GM13976 (cell line): ENCODE results near the gene CD200.
A peak's percentile ranks its signal among the peaks of the same experiment; 100 is the strongest.

ENCODE experiments used
- DNase-seq: peaks from one replicate; pipeline ENCODE4 v3.0.0; 2012; ENCODE audit warnings: low spot score
- in situ Hi-C: fragments of 300-500 bp; cut with MboI; formaldehyde crosslinking; loops from one replicate; pipeline ENCODE4 v1.12.0; 2022; ENCODE audit warnings: low sequenced_read_pairs, mixed read lengths, inconsistent platforms; ENCODE audit not compliant: unreplicated experiment
- TF ChIP-seq, protein P1 (sequence below): IDR thresholded peaks from 2 replicates; pipeline ENCODE4 v1.5.1; 2012; ENCODE audit warnings: borderline replicate concordance, mild to moderate bottlenecking; ENCODE audit not compliant: insufficient read depth; ENCODE audit errors: extremely low read depth, missing control alignments, control extremely low read depth

CD200 gene

DNA sequence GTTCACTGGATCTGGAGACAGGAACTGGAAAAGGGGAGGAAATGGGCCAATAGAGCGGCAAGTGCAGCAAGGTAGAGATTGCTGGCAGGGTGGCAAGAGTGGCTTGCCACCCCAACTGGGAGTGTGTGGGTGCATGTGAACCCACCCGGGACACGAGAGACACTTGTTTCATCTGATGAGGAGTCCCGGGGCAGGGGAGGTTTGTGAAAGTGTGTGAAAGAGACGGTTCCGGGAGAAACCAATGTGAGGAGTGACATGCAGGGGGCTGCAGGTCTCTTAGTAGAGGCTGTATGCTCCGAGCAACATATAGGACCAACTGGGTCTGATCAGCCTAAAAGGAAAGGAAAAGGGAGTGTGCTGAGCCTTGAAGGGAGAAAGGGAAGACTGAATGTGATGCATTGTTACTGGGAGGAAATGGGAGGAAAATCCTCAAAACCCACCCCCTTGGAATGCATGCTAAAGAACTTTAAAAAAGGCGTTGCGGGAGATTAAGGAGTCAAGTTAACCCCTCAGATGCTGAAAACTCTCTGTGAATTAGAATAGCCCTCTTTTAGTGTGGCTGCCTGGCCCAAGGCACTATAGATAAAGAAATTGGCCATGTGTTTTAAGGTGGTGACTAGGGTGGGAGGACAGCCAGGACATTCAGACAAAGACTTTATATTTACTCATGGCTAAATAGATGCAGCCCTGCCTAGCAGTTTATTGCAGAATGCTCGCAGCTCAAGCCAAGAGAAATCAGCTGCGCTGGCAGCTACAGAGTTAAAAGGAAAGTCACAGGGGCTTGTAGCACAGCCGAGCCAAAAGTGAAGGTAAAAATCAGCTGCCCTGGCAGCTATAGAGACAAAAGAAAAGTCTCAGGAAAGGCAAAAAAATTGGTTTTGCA, 29.8 kb upstream of the CD200 start:
- TF ChIP-seq, protein P1, sequence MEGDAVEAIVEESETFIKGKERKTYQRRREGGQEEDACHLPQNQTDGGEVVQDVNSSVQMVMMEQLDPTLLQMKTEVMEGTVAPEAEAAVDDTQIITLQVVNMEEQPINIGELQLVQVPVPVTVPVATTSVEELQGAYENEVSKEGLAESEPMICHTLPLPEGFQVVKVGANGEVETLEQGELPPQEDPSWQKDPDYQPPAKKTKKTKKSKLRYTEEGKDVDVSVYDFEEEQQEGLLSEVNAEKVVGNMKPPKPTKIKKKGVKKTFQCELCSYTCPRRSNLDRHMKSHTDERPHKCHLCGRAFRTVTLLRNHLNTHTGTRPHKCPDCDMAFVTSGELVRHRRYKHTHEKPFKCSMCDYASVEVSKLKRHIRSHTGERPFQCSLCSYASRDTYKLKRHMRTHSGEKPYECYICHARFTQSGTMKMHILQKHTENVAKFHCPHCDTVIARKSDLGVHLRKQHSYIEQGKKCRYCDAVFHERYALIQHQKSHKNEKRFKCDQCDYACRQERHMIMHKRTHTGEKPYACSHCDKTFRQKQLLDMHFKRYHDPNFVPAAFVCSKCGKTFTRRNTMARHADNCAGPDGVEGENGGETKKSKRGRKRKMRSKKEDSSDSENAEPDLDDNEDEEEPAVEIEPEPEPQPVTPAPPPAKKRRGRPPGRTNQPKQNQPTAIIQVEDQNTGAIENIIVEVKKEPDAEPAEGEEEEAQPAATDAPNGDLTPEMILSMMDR: no peak
- peak; percentile 13 for DNase-seq
- in situ Hi-C loops: loop anchor here (25.0 kb wide), 1 partner anchor 684 kb away; the partner anchor contains the start of genes CD200R1 and GTPBP8

DNA sequence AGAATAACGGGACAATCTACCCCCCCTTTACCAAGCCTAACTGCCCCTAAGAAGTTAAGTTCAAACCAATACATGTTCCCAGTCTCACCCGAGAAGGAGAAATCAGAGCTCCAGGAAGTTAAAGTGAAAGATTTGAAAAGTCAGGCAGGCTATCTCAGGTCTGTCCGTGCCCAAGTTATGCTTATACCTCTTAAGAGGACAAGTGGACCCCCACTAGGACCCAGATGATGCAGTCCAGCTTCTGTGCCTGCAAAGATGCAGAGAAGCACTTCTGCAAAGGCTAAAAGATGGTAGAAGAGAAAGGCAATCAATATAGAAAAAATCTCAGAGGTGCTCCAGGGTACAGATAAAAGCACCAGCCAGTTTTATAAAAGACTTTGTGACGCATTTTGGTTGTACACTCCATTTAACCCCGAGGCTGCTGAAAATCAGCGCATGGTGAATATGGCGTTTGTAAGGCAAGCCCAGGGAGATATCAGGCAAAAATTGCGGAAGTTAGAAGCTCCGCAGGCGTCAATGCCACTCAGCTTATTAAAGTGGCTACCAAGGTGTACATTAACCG, 29.1 kb upstream of the CD200 start:
- in situ Hi-C loops: loop anchor here (25.0 kb wide), 1 partner anchor 683 kb away; the partner anchor contains the start of genes CD200R1 and GTPBP8
- peak; percentile 8 for DNase-seq
- TF ChIP-seq, protein P1: no peak

DNA sequence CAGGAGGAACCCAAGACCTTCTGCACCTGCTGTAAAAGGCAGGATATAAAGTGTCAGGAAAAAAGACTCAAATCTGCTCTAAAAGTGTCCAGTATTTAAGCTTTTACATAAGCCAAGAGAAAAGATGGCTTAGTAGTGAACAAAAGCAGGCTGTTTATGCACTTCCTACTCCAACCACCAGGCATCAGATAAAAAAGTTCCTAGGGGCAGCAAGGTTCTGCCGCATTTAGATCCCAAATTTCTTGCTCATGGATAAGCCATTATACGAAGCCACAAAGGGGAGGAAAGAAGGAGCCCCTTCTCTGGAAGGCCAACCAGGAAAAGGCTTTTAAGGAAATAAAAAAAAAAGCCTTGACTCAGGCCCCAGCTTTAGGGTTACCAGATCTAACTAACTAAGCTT, 28.3 kb upstream of the CD200 start:
- TF ChIP-seq, protein P1: no peak
- no peak for DNase-seq
- in situ Hi-C loops: loop anchor here (25.0 kb wide), 1 partner anchor 683 kb away; the partner anchor contains the start of genes CD200R1 and GTPBP8

DNA sequence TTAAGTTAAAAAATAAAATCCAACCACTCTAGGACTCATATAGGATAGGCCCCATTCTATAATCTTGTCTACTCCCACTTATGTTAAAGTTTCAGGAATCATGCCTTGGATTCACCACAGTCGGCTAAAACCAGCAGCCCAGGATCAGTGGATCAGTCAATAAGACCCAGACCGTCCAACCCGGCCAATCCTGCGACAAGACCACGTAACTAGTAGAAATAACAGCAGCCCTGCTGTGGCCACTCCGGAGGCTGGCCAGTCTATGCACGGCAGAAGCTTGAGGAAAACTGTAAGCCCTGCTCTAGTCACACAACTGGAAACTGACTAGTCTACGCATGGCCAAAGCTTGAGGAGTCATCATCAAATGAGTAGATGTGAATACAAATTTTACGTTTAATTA, 26.1 kb upstream of the CD200 start:
- in situ Hi-C loops: loop anchor here (25.0 kb wide), 1 partner anchor 680 kb away; the partner anchor contains the start of genes CD200R1 and GTPBP8
- TF ChIP-seq, protein P1: no peak
- DNase-seq: no peak

DNA sequence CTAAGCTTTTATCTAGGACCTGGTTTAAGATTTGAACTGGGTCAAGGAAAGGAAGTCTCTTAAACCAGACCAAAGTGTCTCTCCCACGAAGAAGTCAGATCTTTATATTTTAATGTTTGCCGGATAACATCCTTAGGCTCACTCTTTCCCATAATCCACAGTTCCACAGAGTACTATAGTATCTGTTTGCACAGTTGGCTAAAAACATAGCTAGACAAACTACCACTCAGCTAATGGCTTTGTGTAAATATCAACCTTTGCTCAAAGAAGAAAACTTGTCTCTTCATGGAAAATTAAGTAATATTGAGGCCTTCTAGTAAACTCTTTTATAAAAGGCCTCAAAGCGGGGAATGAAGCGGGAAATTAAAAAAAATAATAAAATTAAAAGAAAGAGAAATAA, 25.4 kb upstream of the CD200 start:
- TF ChIP-seq, protein P1: no peak
- in situ Hi-C loops: loop anchor here (25.0 kb wide), 1 partner anchor 680 kb away; the partner anchor contains the start of genes CD200R1 and GTPBP8
- DNase-seq: no peak

DNA sequence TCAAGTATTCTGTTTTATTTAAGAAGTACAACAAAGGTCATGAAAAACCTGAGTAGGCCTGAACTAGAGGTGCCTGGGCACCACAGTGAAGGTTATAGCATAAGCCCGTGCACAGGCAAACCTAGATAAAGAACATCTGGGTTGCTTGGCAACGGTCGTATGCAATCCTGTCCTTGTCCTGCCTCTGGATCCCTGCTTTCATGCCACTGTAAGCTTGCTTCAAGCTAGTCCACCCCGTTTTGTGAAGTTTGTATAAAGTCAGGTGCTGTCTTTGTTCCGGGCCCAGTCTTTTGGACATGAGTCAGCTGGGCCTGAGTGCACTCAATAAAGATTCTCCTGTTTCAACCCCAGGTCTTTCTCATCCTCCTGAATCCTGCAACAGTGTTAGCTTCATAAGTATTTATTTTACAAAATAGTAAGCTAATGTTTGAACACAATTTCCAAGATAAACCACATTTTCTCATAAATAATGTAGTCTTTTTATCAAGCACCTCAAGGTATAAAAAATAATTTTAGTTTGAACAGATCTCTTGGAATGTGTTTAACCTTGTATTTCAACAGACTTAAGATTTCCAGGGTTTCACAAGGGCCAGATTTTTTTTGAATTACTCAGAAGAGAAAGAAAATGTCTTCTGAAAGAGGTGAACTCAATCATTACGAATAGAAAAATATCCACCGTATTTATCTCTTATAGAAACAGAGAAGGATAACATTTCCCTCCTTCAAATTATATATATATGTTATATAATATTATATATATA, 24.6 kb upstream of the CD200 start:
- in situ Hi-C loops: loop anchor here (25.0 kb wide), 1 partner anchor 679 kb away; the partner anchor contains the start of genes CD200R1 and GTPBP8
- no peak for DNase-seq
- TF ChIP-seq, protein P1: no peak
